ENCODE data around the gene MRPL53. TPM values are rescaled to one million over a fixed set of nuclear protein-coding genes. Genes with fewer than 3 reads are reported as not detected.

MRPL53 gene
- total and polyA plus RNA-seq, 2 of the 13 experiments (the other 11 are each of a cell fraction or from before 2014, with no cell fraction given), result 34.3 to 51.9 TPM

- 0 out of 2 replicates have a peak, but pooled peaks have one; percentile 40 for TF ChIP-seq UBTF (CRISPR knock-in tag; IDR thresholded peaks at IDR 0.05)
- 0 out of 2 replicates have a peak, but pooled peaks have one; percentile 8 for TF ChIP-seq CHD4 (IDR thresholded peaks at IDR 0.05; ENCODE audit: borderline replicate concordance, low read length)
- no peak for TF ChIP-seq MAFF (IDR thresholded peaks at IDR 0.05; ENCODE audit: low read depth, low read length)
- TF ChIP-seq CREB1 (IDR thresholded peaks at IDR 0.05), result no peak
- 0 out of 2 replicates have a peak, but pooled peaks have one; percentile 5 for TF ChIP-seq CREB1 (CRISPR knock-in tag; IDR thresholded peaks at IDR 0.05)
- 0 out of 2 replicates have a peak, but pooled peaks have one; percentile 28 for TF ChIP-seq ZNF503 (CRISPR knock-in tag; IDR thresholded peaks at IDR 0.05)
Measured at GRCh38 chr2:74444498-74445318, 27.8 kb downstream of the MRPL53 start (continued).

Measured in HepG2 (cell line).